HG03135 (cell line): ENCODE measurements around the gene MED15.
"Not testable (repeated sequence)": the region's sequence is repeated elsewhere in the genome, so short reads cannot be mapped to it uniquely, and the experiment has no call there.

ENCODE experiments used
- ATAC-seq: cut with Tn5 transposase; IDR thresholded peaks from one replicate; pipeline ENCODE4 v1.9.1; 2021; ENCODE audit warnings: mild to moderate bottlenecking, moderate library complexity; ENCODE audit not compliant: unreplicated experiment

Gene MED15

DNA sequence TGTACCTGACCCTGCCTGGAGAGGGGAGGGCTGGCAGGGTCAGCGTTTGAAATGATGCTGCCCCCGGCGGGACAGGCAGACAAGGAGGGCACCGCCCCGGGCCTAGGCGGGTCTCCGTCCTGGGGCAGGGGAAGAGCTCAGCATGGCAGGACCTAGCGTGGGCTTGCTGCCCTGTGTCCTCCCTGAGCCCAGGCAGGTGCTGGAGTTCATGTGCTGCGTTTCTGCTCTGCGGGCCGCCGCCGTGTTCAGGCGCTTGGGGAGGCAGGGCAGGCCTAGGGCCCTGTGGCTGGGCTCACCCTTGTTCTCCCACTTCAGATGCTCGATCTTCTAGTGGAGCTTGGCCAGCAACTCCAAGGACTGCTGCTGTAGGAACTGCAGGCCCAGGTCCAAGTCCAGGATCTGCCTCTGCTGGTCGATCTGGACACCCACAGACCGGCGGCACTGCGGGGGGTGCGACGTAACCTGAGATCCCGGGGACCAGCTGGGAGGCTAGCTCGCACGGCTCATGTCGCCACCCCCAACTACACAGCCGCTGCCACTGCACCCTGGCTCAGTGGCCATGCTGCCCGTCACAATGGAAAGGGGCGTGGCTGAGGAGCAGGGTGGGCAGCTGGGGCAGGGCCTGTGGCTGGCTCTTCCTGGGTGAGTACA is 84.4 kb downstream of the MED15 start:
- ATAC-seq, result no peak

DNA sequence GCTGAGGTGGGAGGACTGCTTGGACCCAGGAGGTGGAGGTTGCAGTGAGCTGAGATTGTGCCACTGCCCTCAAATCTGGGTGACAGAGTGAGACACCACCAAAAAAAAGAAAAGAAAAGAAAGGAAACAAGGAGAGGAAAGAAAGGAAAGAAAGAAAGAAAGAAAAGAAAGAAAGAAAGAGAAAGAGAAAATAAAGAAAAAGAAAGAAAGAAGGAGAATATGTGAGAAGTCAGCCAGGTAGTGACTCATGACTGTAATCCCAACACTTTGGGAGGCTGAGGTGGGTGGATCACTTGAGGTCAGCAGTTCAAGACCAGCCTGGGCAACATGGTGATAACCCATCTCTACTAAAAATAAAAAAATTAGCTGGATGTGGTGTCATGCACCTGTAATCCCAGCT is 86.6 kb downstream of the MED15 start:
- ATAC-seq, result not testable (repeated sequence)

DNA sequence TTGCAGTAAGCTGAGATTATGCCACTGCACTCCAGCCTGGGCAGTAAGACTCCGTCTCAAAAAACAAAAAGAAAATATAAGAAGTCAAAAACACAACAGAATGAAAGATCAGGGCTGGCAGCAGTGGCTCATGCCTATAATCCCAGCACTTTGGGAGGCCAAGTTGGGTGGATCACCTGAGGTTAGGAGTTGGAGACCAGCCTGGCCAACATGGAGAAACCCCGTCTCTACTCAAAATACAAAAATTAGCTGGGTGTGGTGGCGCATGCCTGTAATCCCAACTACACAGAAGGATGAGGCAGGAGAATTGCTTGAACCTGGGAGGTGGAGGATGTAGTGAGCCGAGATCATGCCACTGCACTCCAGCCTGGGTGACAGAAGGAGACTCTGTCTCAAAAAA is 87.1 kb downstream of the MED15 start:
- ATAC-seq, result not testable (repeated sequence)

GRCh38 chr22:20595461-20595860 is 88.1 kb downstream of the MED15 start:
- no peak for ATAC-seq

DNA sequence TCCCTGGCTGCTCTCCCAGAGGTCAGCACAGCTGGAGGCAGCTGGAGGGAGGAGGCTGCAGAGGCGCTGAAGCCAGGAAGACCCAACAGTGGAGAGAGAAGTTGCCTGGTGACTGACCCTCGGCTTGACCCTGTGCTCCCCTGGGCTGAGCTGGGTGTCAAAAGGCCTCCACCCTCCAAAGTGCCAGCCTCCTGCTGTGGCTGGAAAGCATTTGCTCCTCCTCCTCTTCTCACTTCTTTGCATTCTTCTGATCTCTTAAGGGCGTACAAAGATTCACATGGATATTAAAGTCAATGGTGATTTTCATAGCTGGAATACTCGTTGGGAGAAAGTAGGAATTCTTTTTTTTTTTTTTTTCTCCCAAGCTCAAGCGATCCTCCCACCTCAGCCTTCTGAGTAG is 91.7 kb downstream of the MED15 start:
- ATAC-seq, result no peak

GRCh38 chr22:20600137-20600673 is 92.8 kb downstream of the MED15 start:
- ATAC-seq, result no peak

DNA sequence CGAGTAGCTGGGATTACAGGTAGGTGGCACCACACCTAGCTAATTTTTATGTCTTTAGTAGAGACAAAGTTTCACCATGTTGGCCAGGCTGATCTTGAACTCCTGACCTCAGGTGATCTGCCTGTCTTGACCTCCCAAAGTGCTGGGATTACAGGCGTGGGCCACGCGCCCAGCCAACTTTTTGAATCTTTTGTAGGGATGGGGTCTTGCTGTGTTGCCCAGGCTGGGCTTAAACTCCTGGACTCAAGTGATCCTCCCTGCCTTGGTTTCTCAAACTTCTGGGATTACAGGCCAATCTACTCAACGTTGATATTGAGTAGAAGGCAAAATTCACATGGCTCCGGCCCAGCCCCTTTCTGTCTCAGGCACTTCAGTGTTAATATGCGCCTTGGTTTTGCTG is 93.9 kb downstream of the MED15 start:
- no peak for ATAC-seq

DNA sequence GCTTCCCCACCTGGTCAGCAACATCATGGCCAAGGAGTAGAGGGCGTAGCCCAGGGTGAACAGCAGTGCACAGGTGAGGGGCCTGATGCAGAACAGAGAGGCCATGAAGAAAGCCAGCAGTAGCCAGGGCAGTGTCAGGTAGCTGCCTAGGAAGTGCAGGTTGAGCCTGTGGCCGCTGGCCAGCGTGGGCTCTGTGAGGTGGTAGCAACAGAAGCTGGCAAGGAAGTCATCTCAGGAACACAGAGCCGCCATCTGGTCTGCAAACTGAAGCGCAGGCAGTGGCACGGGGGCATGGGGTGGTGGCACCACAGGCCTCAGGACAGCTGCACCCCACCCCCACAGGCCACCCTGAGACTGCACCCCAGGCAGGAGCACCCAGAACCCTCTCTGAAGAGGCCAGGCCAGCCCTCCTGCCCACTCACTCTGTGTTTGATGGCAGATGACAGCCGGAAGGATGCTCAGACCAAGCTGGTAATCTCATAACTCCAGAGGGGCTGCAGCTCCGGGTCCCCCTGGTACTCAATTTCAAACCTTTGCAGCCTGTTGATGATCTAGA is 95.3 kb downstream of the MED15 start:
- ATAC-seq, result no peak

DNA sequence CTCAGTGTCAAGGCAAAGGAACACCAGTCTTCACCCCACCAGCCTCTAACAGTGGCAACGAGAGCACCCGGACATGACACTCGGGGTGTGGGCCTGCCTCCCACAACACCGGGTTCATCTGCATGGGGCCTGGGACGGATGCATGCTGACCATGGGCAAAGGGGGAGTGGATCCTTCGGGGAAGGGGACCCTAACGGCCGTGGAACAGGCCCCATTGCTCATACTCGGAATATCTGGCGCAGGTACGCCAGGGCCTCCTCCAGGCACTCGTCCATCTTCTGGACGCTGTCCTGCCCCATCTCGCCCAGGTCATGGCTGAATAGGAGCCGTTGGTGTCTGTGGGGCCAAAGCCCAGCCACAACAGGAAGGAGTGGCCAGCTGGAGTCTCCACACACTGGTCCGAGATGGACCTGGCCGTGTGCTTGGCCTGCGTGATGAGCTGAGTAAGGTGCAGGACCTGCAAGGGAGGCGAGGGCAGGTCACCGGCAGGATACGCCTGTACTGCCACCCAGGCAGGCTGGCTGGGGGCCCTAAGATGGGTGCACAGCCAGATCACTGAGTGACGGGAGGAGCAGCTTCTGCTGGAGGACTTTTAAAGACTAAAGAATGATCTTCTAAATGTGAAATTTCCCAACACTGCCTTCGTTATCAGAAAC is 96.8 kb downstream of the MED15 start:
- no peak for ATAC-seq

GRCh38 chr22:20604776-20605221 is 97.4 kb downstream of the MED15 start:
- no peak for ATAC-seq

- no peak for ATAC-seq
Observed at GRCh38 chr22:20605328-20605727, 97.9 kb downstream of the MED15 start.

- no peak for ATAC-seq
Observed at GRCh38 chr22:20606041-20606783, 98.8 kb downstream of the MED15 start.

DNA sequence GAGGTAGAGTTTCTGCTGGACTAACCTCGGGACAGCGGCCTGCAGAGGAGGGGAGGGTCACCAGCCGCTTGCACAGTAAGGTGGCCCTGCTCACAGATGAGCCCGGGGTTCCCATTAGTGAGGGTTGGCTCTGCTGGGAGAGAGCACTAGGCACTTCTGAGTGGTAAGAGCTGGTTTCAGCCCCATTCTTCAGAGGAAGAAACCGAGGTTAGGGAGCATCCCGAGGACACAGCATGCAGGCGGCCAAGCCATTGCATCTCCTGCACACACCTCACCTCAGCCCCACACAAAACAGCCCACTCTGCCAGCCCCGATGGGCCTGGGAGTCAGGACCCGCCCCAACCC is 99.3 kb downstream of the MED15 start:
- ATAC-seq, result no peak

DNA sequence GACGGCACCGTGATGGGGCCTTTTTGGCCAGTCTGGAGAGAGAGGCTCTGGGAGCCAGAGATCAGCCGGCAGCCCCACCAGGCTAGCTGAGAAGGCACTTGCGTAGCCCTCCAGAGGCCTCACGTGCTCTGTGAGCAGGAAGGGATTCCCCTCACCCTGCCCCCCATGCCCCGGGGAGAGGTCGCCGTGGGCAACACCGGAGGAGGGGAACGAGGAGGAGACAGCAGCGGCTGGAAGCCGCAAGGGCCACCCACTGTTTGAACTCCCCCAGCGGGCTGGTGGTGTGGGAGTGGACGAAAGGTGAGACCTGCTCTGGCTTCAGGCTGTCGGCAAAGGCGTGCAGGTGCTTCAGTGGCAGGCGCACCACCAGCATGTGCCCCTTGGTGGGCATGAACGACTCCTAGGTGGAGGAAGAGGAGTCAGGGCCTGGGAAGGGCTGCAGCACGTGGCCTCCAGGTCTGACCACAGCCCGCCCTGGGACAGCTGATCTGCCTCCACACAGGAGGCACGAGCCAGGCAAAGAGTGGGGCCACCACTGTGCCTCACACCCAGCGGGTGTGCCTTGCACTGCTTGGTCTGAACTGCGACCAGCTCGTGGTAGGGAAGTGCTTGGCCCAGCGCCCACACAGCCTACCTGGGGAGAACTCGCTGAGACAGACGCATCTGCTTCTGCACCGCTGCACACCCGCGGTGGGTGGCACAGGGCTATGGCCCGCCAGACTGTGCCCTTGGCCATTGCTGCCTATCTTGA is 99.9 kb downstream of the MED15 start:
- no peak for ATAC-seq

GRCh38 chr22:20610243-20610686 is 102.9 kb downstream of the MED15 start:
- no peak for ATAC-seq

GRCh38 chr22:20610757-20611156 is 103.3 kb downstream of the MED15 start:
- ATAC-seq, result no peak

DNA sequence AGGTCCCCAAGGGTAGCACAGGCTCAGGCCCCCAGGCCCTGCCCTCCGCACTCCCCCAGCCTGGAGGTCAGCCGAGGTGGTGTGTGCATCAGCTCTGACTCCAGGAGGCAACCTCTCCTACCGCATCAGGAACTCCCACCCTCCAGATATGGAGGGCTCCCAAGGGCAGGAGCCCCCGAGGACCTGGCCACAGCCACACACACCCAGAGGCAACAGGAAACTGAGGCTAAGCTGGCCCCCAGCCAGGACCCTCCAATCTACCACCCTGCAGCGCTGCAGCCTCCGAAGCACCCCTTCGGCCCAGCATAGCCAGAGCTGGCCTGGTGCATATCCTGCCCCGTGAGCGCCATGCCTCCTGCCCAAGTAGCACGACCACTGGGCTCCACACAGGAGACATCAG is 104.0 kb downstream of the MED15 start:
- no peak for ATAC-seq

DNA sequence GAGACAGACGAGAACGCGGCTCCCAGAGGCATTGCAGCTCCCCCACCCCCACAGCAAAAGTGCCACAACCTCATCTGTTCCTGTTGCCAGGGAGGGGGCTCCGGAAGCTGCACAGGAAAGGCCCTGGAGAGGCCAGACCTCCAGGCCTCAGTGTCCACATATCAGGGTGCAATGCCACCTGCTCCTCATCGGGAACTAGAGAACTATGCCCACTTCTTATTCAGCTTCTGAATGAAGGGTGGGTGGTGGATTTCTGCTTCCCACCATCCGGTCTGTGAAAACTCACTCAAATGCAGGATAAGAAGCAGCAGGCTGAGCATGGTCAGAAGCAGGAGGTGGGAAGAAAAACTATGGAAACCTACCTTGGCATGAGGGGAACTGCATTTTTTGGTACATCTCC is 105.9 kb downstream of the MED15 start:
- ATAC-seq, result no peak

DNA sequence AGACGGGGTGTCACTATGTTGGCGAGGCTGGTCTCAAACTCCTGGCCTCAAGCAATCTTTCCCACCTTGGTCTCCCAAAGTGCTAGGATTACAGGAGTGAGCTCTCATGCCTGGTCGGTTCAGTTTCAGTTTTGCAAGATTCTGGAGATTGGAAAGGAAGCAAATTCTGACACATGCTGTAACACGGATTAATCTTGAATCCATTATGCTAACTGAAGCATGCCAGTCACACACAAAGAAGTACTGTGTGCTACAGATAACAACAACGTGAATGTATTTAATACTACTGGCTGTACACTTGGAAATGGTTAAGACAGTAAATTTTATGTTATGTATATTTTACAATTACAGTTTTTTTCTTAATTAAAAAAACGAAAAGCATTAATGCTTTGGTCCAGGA is 107.6 kb downstream of the MED15 start:
- ATAC-seq, result no peak

GRCh38 chr22:20615533-20616450 is 108.4 kb downstream of the MED15 start:
- ATAC-seq, result no peak
